GM12878 (cell line): ENCODE data around the gene PHEX. TPM values are rescaled to one million over a fixed set of nuclear protein-coding genes. Genes with fewer than 3 reads are reported as not detected.

Experiments
- PAX5 ChIP-seq: IDR thresholded peaks from 2 replicates; pipeline ENCODE4 v1.6.1; 2011; ENCODE audit warnings: low read depth, low read length, borderline replicate concordance
- RCOR1 ChIP-seq: conservative IDR thresholded peaks from 2 replicates; pipeline ENCODE4 v1.6.1; 2012; ENCODE audit warnings: low read depth, low read length, improper control_type of control experiment
- SMAD5 ChIP-seq: IDR thresholded peaks from 2 replicates; pipeline ENCODE4 v1.6.1; 2016; ENCODE audit warnings: antibody characterized with exemption, low read depth
- SMARCA5 ChIP-seq: fragments of 450-650 bp; IDR thresholded peaks from 2 replicates; pipeline ENCODE4 v1.6.1; 2017; ENCODE audit warnings: mild to moderate bottlenecking
- SMC3 ChIP-seq: IDR thresholded peaks from 2 replicates; pipeline ENCODE4 v1.6.1; 2011; ENCODE audit warnings: low read length, improper control_type of control experiment, borderline replicate concordance
- STAT1 ChIP-seq: fragments of 450-650 bp; conservative IDR thresholded peaks from 2 replicates; pipeline ENCODE4 v1.6.1; 2014; ENCODE audit warnings: antibody characterized with exemption, mild to moderate bottlenecking
- TCF12 ChIP-seq: IDR thresholded peaks from 2 replicates; pipeline ENCODE4 v1.6.1; 2011; ENCODE audit warnings: low read depth, mild to moderate bottlenecking, low read length
- YY1 ChIP-seq: IDR thresholded peaks from 2 replicates; pipeline ENCODE4 v1.6.1; 2011; ENCODE audit warnings: low read depth, mild to moderate bottlenecking, low read length
- ZNF622 ChIP-seq: fragments of 450-650 bp; IDR thresholded peaks from 2 replicates; pipeline ENCODE4 v1.6.1; 2017; ENCODE audit warnings: mild to moderate bottlenecking, inconsistent platforms
- polyA plus RNA-seq, 11 experiments: library from polyadenylated mRNA; depleted of rRNA in 4 of 11; unstranded in 6 of 11; stranded (reverse) in 5 of 11; fragments of >200 nt; fragmentation: Nextera tagmentation in 4 of 11; fragmentation: Illumina TruSeq in 1 of 11; extraction: Ambion mirVana in 4 of 11; extraction: Trizol in 1 of 11; gene quantifications; 1 replicate in 1 of 11; 2 replicates in 10 of 11; pipeline versions ENCODE4 v1.2.1 to v1.2.3, GENCODE V29; 2011 to 2016; ENCODE audit warnings: inconsistent platforms in 2 of 11, missing spikeins in 2 of 11, low read depth in 1 of 11
- total RNA-seq, 4 experiments: library from RNA; depleted of rRNA in 3 of 4; stranded (reverse); fragments of >200 nt in 3 of 4; fragmentation: Illumina TruSeq in 1 of 4; extraction: Trizol in 1 of 4; gene quantifications; 2 replicates each; pipeline versions ENCODE4 v1.2.1 to v1.2.3, GENCODE V29; 2013 to 2021
- TF ChIP-seq, protein P1 (sequence below): fragments of 450-650 bp; IDR thresholded peaks from 2 replicates; pipeline ENCODE4 v1.6.1; 2017; ENCODE audit warnings: mild to moderate bottlenecking
- TF ChIP-seq, protein P2 (sequence below), 3 experiments: IDR thresholded peaks in 2 of 3; conservative IDR thresholded peaks in 1 of 3; 2 replicates each; pipeline ENCODE4 v1.5.1; 2011; ENCODE audit warnings: low read depth in 3 of 3, low read length in 3 of 3, mild to moderate bottlenecking in 3 of 3, control low read depth in 2 of 3, moderate library complexity in 2 of 3, inconsistent platforms in 1 of 3, mixed read lengths in 1 of 3; ENCODE audit not compliant: control insufficient read depth in 2 of 3, insufficient read depth in 1 of 3; ENCODE audit errors: extremely low read depth in 1 of 3
- TF ChIP-seq, protein P3 (sequence below): fragments of 450-650 bp; IDR thresholded peaks from 2 replicates; pipeline ENCODE4 v1.6.1; 2017; ENCODE audit warnings: borderline replicate concordance
- TF ChIP-seq, protein P4 (sequence below): IDR thresholded peaks from 2 replicates; pipeline ENCODE4 v1.6.1; 2011; ENCODE audit warnings: low read depth, mild to moderate bottlenecking, low read length, moderate library complexity, borderline replicate concordance; ENCODE audit errors: extremely low read depth
- TF ChIP-seq, protein P5 (sequence below): fragments of 450-650 bp; formaldehyde crosslinking; IDR thresholded peaks from 2 replicates; pipeline ENCODE4 v1.4.0; 2020; ENCODE audit warnings: mild to moderate bottlenecking, moderate library complexity
- TF ChIP-seq, protein P6 (sequence below): IDR thresholded peaks from 2 replicates; pipeline ENCODE4 v1.6.1; 2011; ENCODE audit warnings: mild to moderate bottlenecking, low read depth, low read length, moderate library complexity; ENCODE audit not compliant: insufficient replicate concordance

PHEX gene
- total and polyA plus RNA-seq, 10 of the 15 experiments (the other 5 are each of a cell fraction or from before 2014, with no cell fraction given): 0.12 to 97.2 (median 0.55) TPM

DNA sequence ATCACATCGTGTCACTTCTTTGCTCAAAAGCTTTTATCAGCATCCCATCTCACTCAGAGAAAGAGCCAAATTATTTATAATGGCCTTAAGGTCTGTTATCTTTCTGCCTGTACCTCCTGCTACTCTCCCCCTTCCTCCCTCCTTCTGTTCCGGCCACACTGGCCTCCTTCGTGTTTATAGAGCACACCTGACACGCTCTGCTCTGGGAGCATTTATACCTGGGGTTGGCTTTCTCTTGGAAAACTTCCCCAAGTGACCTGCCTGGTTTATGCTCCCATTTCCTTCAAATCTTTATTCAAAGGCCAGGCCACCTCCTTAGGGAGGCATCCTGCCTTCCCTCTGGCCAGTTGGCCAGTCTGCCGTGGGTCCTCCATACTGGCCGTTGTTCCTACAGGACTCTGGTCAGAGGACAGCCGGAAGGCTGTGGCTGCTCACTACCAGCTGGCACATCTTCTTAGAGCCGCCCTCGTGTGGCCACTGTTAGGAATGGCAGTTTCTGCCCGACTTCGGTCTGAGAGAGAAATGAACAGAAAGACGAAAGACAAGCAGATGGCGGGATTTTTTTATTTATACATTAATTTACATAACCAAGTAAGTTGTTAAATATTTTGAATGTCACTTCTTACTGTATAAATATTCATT lies 160.4 kb downstream of the PHEX start (continued):
- TF ChIP-seq, protein P1, sequence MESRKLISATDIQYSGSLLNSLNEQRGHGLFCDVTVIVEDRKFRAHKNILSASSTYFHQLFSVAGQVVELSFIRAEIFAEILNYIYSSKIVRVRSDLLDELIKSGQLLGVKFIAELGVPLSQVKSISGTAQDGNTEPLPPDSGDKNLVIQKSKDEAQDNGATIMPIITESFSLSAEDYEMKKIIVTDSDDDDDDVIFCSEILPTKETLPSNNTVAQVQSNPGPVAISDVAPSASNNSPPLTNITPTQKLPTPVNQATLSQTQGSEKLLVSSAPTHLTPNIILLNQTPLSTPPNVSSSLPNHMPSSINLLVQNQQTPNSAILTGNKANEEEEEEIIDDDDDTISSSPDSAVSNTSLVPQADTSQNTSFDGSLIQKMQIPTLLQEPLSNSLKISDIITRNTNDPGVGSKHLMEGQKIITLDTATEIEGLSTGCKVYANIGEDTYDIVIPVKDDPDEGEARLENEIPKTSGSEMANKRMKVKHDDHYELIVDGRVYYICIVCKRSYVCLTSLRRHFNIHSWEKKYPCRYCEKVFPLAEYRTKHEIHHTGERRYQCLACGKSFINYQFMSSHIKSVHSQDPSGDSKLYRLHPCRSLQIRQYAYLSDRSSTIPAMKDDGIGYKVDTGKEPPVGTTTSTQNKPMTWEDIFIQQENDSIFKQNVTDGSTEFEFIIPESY: no peak
- TF ChIP-seq, protein P2, sequence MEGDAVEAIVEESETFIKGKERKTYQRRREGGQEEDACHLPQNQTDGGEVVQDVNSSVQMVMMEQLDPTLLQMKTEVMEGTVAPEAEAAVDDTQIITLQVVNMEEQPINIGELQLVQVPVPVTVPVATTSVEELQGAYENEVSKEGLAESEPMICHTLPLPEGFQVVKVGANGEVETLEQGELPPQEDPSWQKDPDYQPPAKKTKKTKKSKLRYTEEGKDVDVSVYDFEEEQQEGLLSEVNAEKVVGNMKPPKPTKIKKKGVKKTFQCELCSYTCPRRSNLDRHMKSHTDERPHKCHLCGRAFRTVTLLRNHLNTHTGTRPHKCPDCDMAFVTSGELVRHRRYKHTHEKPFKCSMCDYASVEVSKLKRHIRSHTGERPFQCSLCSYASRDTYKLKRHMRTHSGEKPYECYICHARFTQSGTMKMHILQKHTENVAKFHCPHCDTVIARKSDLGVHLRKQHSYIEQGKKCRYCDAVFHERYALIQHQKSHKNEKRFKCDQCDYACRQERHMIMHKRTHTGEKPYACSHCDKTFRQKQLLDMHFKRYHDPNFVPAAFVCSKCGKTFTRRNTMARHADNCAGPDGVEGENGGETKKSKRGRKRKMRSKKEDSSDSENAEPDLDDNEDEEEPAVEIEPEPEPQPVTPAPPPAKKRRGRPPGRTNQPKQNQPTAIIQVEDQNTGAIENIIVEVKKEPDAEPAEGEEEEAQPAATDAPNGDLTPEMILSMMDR (IDR thresholded peaks at IDR 0.05 in 2 of 3, conservative IDR thresholded peaks at IDR 0.05 in 1 of 3; ENCODE audit: control insufficient read depth in 2 of 3, extremely low read depth in 1 of 3, insufficient read depth in 1 of 3, low read depth in 3 of 3, low read length in 3 of 3): peak; percentile 73 to 82 (median 76)
- peak; percentile 55; the same call in 1 of the 2 replicates for TF ChIP-seq TCF12
- TF ChIP-seq PAX5: no peak
- TF ChIP-seq, protein P3, sequence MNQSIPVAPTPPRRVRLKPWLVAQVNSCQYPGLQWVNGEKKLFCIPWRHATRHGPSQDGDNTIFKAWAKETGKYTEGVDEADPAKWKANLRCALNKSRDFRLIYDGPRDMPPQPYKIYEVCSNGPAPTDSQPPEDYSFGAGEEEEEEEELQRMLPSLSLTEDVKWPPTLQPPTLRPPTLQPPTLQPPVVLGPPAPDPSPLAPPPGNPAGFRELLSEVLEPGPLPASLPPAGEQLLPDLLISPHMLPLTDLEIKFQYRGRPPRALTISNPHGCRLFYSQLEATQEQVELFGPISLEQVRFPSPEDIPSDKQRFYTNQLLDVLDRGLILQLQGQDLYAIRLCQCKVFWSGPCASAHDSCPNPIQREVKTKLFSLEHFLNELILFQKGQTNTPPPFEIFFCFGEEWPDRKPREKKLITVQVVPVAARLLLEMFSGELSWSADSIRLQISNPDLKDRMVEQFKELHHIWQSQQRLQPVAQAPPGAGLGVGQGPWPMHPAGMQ: no peak
- no peak; the same call in 1 of the 2 replicates for TF ChIP-seq SMARCA5
- TF ChIP-seq, protein P4, sequence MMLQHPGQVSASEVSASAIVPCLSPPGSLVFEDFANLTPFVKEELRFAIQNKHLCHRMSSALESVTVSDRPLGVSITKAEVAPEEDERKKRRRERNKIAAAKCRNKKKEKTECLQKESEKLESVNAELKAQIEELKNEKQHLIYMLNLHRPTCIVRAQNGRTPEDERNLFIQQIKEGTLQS: no peak
- 0 out of 2 replicates have a peak, but pooled peaks have one; percentile 29 for TF ChIP-seq YY1
- peak; percentile 70 for TF ChIP-seq SMC3
- no peak for TF ChIP-seq ZNF622
- no peak for TF ChIP-seq STAT1
- TF ChIP-seq SMAD5: no peak
- TF ChIP-seq, protein P5, sequence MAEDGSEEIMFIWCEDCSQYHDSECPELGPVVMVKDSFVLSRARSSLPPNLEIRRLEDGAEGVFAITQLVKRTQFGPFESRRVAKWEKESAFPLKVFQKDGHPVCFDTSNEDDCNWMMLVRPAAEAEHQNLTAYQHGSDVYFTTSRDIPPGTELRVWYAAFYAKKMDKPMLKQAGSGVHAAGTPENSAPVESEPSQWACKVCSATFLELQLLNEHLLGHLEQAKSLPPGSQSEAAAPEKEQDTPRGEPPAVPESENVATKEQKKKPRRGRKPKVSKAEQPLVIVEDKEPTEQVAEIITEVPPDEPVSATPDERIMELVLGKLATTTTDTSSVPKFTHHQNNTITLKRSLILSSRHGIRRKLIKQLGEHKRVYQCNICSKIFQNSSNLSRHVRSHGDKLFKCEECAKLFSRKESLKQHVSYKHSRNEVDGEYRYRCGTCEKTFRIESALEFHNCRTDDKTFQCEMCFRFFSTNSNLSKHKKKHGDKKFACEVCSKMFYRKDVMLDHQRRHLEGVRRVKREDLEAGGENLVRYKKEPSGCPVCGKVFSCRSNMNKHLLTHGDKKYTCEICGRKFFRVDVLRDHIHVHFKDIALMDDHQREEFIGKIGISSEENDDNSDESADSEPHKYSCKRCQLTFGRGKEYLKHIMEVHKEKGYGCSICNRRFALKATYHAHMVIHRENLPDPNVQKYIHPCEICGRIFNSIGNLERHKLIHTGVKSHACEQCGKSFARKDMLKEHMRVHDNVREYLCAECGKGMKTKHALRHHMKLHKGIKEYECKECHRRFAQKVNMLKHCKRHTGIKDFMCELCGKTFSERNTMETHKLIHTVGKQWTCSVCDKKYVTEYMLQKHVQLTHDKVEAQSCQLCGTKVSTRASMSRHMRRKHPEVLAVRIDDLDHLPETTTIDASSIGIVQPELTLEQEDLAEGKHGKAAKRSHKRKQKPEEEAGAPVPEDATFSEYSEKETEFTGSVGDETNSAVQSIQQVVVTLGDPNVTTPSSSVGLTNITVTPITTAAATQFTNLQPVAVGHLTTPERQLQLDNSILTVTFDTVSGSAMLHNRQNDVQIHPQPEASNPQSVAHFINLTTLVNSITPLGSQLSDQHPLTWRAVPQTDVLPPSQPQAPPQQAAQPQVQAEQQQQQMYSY (CRISPR knock-in tag): no peak
- no peak for TF ChIP-seq RCOR1
- TF ChIP-seq, protein P6, sequence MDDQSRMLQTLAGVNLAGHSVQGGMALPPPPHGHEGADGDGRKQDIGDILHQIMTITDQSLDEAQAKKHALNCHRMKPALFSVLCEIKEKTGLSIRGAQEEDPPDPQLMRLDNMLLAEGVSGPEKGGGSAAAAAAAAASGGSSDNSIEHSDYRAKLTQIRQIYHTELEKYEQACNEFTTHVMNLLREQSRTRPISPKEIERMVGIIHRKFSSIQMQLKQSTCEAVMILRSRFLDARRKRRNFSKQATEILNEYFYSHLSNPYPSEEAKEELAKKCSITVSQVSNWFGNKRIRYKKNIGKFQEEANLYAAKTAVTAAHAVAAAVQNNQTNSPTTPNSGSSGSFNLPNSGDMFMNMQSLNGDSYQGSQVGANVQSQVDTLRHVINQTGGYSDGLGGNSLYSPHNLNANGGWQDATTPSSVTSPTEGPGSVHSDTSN: no peak
